HepG2 (cell line): ENCODE results near the gene ECPAS. TPM values are rescaled to one million over a fixed set of nuclear protein-coding genes. Genes with fewer than 3 reads are reported as not detected.

Experiments used
- CCAR2 ChIP-seq: fragments of 200-400 bp; formaldehyde crosslinking; optimal IDR thresholded peaks from 2 replicates; pipeline ENCODE3; 2018; ENCODE audit warnings: low read depth, mild to moderate bottlenecking, low read length, moderate library complexity
- ELF4 ChIP-seq: sonication (generic); formaldehyde crosslinking; IDR thresholded peaks from 2 replicates; pipeline ENCODE4 v1.5.0; 2020; ENCODE audit warnings: missing genetic modification reagents, mild to moderate bottlenecking, moderate library complexity, borderline replicate concordance
- GZF1 ChIP-seq: sonication (generic); formaldehyde crosslinking; IDR thresholded peaks from 2 replicates; pipeline ENCODE4 v1.5.1; 2020; ENCODE audit warnings: mild to moderate bottlenecking, missing genetic modification reagents
- HDAC2 ChIP-seq: sonication (generic); formaldehyde crosslinking; IDR thresholded peaks from 2 replicates; pipeline ENCODE4 v1.4.0; 2020; ENCODE audit warnings: missing genetic modification reagents
- IKZF5 ChIP-seq: IDR thresholded peaks from 2 replicates; pipeline ENCODE4 v1.6.1; 2018; ENCODE audit warnings: missing genetic modification reagents, mild to moderate bottlenecking, missing compliant biosample characterization
- ISL2 ChIP-seq: sonication (generic); formaldehyde crosslinking; IDR thresholded peaks from 2 replicates; pipeline ENCODE4 v1.5.0; 2020; ENCODE audit warnings: missing genetic modification reagents
- KDM4B ChIP-seq: sonication (generic); formaldehyde crosslinking; IDR thresholded peaks from 2 replicates; pipeline ENCODE4 v1.4.0; 2020; ENCODE audit warnings: missing genetic modification reagents
- STAT5B ChIP-seq: sonication (generic); formaldehyde crosslinking; IDR thresholded peaks from 2 replicates; pipeline ENCODE4 v1.4.0; 2020; ENCODE audit warnings: missing genetic modification reagents
- ZBTB34 ChIP-seq: sonication (generic); formaldehyde crosslinking; IDR thresholded peaks from 2 replicates; pipeline ENCODE4 v1.8.0; 2022; ENCODE audit warnings: mild to moderate bottlenecking, missing genetic modification reagents
- ZGPAT ChIP-seq: IDR thresholded peaks from 2 replicates; pipeline ENCODE4 v1.6.1; 2016; ENCODE audit warnings: mild to moderate bottlenecking
- ZMAT3 ChIP-seq: sonication (generic); formaldehyde crosslinking; conservative IDR thresholded peaks from 2 replicates; pipeline ENCODE4 v1.7.0; 2021; ENCODE audit warnings: missing genetic modification reagents
- ZNF275 ChIP-seq: sonication (generic); formaldehyde crosslinking; IDR thresholded peaks from 2 replicates; pipeline ENCODE4 v1.8.0; 2022; ENCODE audit warnings: missing genetic modification reagents, mild to moderate bottlenecking, inconsistent platforms, borderline replicate concordance
- ZNF331 ChIP-seq: sonication (generic); formaldehyde crosslinking; IDR thresholded peaks from 2 replicates; pipeline ENCODE4 v1.4.0; 2020; ENCODE audit warnings: missing genetic modification reagents
- ZNF343 ChIP-seq: sonication (generic); formaldehyde crosslinking; IDR thresholded peaks from 2 replicates; pipeline ENCODE4 v1.4.0; 2020; ENCODE audit warnings: mild to moderate bottlenecking, missing genetic modification reagents
- ZNF597 ChIP-seq: sonication (generic); formaldehyde crosslinking; IDR thresholded peaks from 2 replicates; pipeline ENCODE4 v1.5.0; 2020; ENCODE audit warnings: missing genetic modification reagents
- ZNF83 ChIP-seq: sonication (generic); formaldehyde crosslinking; IDR thresholded peaks from 2 replicates; pipeline ENCODE4 v1.4.0; 2020; ENCODE audit warnings: missing genetic modification reagents, mild to moderate bottlenecking, borderline replicate concordance
- ZSCAN21 ChIP-seq: sonication (generic); formaldehyde crosslinking; IDR thresholded peaks from 2 replicates; pipeline ENCODE4 v1.8.0; 2022; ENCODE audit warnings: mild to moderate bottlenecking, missing genetic modification reagents, moderate library complexity, borderline replicate concordance
- ZSCAN9 ChIP-seq: IDR thresholded peaks from 2 replicates; pipeline ENCODE4 v1.6.1; 2016; ENCODE audit warnings: borderline replicate concordance
- polyA plus RNA-seq, 8 experiments: library from polyadenylated mRNA; depleted of rRNA in 3 of 8; stranded (reverse) in 7 of 8; unstranded in 1 of 8; fragments of >200 nt; fragmentation: Illumina TruSeq in 4 of 8; extraction: Trizol in 4 of 8; gene quantifications; 2 replicates each; pipeline versions ENCODE4 v1.2.1 to v1.2.3, GENCODE V29; 2011 to 2016; ENCODE audit warnings: low read depth in 4 of 8, missing spikeins in 1 of 8, mixed read lengths in 1 of 8; ENCODE audit not compliant: insufficient read depth in 1 of 8
- total RNA-seq, 5 experiments: library from RNA; depleted of rRNA; stranded (reverse); fragments of >200 nt; fragmentation: Illumina TruSeq; extraction: Trizol; gene quantifications; 2 replicates each; pipeline ENCODE4 v1.2.3, GENCODE V29; 2016; ENCODE audit warnings: low read depth in 1 of 5
- TF ChIP-seq, protein P1 (sequence below): IDR thresholded peaks from 2 replicates; pipeline ENCODE4 v1.6.1; 2012; ENCODE audit warnings: low read depth, low read length, improper control_type of control experiment
- TF ChIP-seq, protein P2 (sequence below): sonication (generic); formaldehyde crosslinking; IDR thresholded peaks from 2 replicates; pipeline ENCODE4 v1.4.0; 2020; ENCODE audit warnings: missing genetic modification reagents

Gene ECPAS
- total and polyA plus RNA-seq, 2 of the 13 experiments (the other 11 are each of a cell fraction or from before 2014, with no cell fraction given), result 35.3 to 58.0 TPM

DNA sequence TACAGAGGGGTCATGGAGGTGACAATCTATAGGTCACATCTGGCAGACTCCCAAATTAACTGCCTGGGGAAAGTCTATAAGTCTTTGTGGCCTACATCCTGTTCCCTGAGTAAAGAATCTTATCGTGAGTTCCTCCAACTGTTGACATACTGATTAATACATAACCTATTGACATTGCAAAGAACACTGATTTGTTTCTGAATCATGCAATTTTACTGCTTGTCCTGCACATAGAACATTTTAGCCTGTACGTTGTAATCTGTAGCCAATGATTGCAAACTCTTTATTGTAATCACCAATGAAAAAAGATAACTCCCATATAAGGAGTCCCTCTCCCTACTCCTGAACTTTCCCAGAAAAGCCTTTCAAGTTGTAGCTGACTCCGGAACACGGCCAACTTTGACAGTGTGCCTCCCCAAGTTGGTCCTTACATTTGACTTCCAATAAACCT is 135.3 kb downstream of the ECPAS start (continued):
- TF ChIP-seq IKZF5 (CRISPR knock-in tag), result 0 out of 2 replicates have a peak, but pooled peaks have one; percentile 31
- peak; percentile 82 for TF ChIP-seq ZGPAT (CRISPR knock-in tag)
- TF ChIP-seq, protein P1, sequence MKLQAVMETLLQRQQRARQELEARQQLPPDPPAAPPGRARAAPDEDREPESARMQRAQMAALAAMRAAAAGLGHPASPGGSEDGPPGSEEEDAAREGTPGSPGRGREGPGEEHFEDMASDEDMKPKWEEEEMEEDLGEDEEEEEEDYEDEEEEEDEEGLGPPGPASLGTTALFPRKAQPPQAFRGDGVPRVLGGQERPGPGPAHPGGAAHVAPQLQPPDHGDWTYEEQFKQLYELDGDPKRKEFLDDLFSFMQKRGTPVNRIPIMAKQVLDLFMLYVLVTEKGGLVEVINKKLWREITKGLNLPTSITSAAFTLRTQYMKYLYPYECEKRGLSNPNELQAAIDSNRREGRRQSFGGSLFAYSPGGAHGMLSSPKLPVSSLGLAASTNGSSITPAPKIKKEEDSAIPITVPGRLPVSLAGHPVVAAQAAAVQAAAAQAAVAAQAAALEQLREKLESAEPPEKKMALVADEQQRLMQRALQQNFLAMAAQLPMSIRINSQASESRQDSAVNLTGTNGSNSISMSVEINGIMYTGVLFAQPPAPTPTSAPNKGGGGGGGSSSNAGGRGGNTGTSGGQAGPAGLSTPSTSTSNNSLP, result peak; percentile 99
- TF ChIP-seq HDAC2 (CRISPR knock-in tag), result peak; percentile 99
- no peak for TF ChIP-seq GZF1 (CRISPR knock-in tag)
- TF ChIP-seq ZNF83 (CRISPR knock-in tag), result no peak
- TF ChIP-seq ZNF275 (CRISPR knock-in tag), result no peak
- 0 out of 2 replicates have a peak, but pooled peaks have one; percentile 41 for TF ChIP-seq ZNF331 (CRISPR knock-in tag)
- TF ChIP-seq ZNF597 (CRISPR knock-in tag), result no peak
- TF ChIP-seq ISL2 (CRISPR knock-in tag), result peak; percentile 93
- TF ChIP-seq ZSCAN21, result no peak
- TF ChIP-seq, protein P2, sequence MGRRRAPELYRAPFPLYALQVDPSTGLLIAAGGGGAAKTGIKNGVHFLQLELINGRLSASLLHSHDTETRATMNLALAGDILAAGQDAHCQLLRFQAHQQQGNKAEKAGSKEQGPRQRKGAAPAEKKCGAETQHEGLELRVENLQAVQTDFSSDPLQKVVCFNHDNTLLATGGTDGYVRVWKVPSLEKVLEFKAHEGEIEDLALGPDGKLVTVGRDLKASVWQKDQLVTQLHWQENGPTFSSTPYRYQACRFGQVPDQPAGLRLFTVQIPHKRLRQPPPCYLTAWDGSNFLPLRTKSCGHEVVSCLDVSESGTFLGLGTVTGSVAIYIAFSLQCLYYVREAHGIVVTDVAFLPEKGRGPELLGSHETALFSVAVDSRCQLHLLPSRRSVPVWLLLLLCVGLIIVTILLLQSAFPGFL (CRISPR knock-in tag), result no peak
- no peak for TF ChIP-seq CCAR2
- TF ChIP-seq STAT5B (CRISPR knock-in tag), result peak; percentile 60; the same call in 1 of the 2 replicates
- peak; percentile 46; the same call in 1 of the 2 replicates for TF ChIP-seq ZSCAN9 (CRISPR knock-in tag)
- TF ChIP-seq ELF4 (CRISPR knock-in tag), result no peak
- TF ChIP-seq ZNF343, result no peak
- no peak for TF ChIP-seq ZMAT3 (CRISPR knock-in tag)
- TF ChIP-seq ZBTB34 (CRISPR knock-in tag), result no peak
- peak; percentile 51; the same call in 1 of the 2 replicates for TF ChIP-seq KDM4B (CRISPR knock-in tag)
